GM18909 (cell line): ENCODE data around the gene AFDN.

ENCODE experiments used
- ATAC-seq: cut with Tn5 transposase; IDR thresholded peaks from one replicate; pipeline ENCODE4 v1.9.1; 2021; ENCODE audit warnings: mild to moderate bottlenecking; ENCODE audit not compliant: unreplicated experiment, poor library complexity

The AFDN gene

GRCh38 chr6:167912494-167912893 lies 85.8 kb downstream of the AFDN start:
- no peak for ATAC-seq

GRCh38 chr6:167913699-167914098 lies 87.0 kb downstream of the AFDN start:
- ATAC-seq, result no peak

GRCh38 chr6:167915139-167915538 lies 88.4 kb downstream of the AFDN start:
- ATAC-seq, result no peak

- no peak for ATAC-seq
These were observed 90.9 kb downstream of the AFDN start for GRCh38 chr6:167917551-167918154.

- no peak for ATAC-seq
These were observed 92.0 kb downstream of the AFDN start for GRCh38 chr6:167918548-167919278.

GRCh38 chr6:167919349-167919748 lies 92.6 kb downstream of the AFDN start:
- ATAC-seq, result no peak

- no peak for ATAC-seq
These were observed 93.5 kb downstream of the AFDN start for GRCh38 chr6:167920165-167920564.

GRCh38 chr6:167921831-167922230 lies 95.1 kb downstream of the AFDN start:
- no peak for ATAC-seq

- ATAC-seq, result no peak
These were observed 98.3 kb downstream of the AFDN start for GRCh38 chr6:167925026-167925425.

- ATAC-seq, result no peak
These were observed 100.5 kb downstream of the AFDN start for GRCh38 chr6:167927246-167927645.

GRCh38 chr6:167928111-167928510 lies 101.4 kb downstream of the AFDN start:
- ATAC-seq, result no peak

GRCh38 chr6:167930295-167930694 lies 103.6 kb downstream of the AFDN start:
- ATAC-seq, result no peak

- ATAC-seq, result no peak
These were observed 106.0 kb downstream of the AFDN start for GRCh38 chr6:167932468-167933276.

GRCh38 chr6:167933290-167933689 lies 106.6 kb downstream of the AFDN start:
- no peak for ATAC-seq

- ATAC-seq, result no peak
These were observed 107.1 kb downstream of the AFDN start for GRCh38 chr6:167933847-167934246.

GRCh38 chr6:167934426-167934864 lies 107.7 kb downstream of the AFDN start:
- ATAC-seq, result no peak

- no peak for ATAC-seq
These were observed 109.3 kb downstream of the AFDN start for GRCh38 chr6:167936051-167936450.

GRCh38 chr6:167937301-167937700 lies 110.6 kb downstream of the AFDN start:
- no peak for ATAC-seq

- no peak for ATAC-seq
These were observed 111.5 kb downstream of the AFDN start for GRCh38 chr6:167937948-167938911.

- no peak for ATAC-seq
These were observed 115.1 kb downstream of the AFDN start for GRCh38 chr6:167941822-167942221.
